GM18517 (cell line): ENCODE results near the gene RALGPS1.

Source experiments
- ATAC-seq: cut with Tn5 transposase; IDR thresholded peaks from one replicate; pipeline ENCODE4 v1.9.1; 2021; ENCODE audit warnings: mild to moderate bottlenecking, moderate library complexity; ENCODE audit not compliant: unreplicated experiment

RALGPS1 gene

DNA sequence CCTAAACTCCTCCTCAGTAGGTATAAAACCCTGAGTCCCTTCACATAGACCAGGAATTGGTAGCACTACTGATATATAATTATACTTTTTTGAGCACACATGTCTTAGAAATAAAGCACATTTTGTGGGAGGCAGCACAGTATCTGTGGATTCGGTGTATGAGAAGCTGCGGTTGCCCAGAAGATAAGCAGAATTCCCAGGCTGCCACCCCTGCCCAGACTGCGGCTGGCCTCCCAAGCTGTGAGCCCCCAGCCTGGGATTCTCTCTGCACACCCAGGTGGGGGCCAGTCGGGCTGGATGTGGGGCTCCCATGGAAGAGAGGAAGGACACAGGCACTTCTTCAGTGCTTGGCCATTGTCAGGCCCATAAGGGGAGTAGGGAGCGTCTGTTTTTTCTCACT lies 233.4 kb downstream of the RALGPS1 start:
- ATAC-seq, result no peak

DNA sequence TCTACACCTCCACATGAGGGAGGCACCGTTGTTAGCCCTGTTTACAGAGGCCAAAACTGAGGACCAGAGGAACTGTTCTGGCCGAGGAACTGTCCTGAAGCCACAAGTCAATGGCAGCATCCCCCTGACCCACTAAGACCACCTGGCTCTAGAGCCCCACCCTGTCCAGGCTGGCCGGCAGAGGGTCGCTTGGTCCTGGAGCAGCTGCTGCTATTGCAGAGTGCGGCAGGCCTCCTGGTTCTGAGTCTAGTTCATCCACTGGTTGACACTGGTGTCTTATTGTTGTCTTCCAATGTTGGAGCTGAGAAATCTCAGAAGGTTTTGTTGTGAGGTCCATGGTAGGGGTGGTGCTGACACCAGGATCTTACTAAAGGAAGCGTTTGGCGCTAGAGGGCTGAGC lies 234.4 kb downstream of the RALGPS1 start:
- no peak for ATAC-seq

DNA sequence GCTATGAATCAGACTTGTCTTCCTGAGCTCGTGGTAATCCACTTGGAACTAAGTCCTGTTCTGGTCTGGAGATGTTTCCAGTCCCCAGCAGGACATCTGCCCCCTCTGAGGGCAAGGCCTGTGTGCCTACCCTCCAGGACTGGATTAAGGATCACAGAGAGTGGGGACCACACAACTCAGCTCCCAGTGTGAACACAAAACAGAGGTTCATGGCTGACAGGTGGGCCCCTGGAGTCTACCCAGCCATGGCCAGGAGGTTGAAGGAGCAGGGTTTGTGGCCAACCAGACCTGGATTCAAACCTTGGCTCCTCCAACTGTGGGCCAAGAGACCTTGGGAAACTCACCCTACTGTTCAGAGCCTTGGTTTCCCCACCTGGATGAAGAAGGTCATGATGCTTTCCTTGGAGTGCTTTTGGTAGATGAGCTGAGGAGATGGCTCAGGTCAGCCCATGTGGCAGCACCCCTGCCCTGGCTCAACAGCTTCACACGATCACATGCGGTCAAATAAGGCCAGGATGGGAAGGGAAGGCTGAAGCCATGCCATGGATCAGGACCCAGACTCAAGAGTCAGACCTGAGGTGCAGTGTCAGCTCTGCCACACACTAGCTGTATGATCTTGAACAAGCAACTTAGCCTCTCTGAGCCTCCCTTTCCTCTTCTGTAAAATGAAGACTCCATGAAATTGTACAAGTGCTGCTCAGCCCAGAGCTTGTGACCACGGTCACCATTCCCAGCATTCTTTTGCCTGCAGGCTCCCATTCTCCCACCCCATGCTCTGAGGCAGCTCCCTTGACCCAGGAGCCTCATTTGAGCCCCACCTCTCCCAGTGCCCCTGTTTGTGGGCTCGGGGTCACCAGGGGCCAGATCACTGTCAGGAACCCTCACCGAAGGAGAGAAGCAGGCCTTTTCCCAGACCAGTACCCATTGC lies 235.1 kb downstream of the RALGPS1 start:
- ATAC-seq, result no peak

DNA sequence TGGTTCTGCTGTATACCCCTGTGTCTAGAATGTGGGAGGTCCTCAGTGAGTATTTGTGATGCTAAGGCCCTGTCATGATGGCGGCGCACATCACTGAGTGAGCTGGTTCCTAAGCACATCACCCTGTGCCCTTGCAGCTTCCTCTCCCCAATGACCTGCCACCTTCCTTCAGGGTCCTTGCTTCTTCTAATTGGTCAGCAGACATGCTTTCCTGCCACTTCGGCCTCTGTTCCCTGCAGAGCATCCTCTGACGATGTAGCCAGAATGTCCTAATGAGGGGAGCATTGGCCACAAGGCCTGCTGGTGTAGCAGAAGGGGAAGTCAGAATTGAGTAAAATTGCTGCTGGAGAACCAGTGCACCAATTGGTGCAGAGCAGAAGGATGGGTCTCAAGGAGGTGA lies 238.9 kb downstream of the RALGPS1 start:
- ATAC-seq, result no peak

DNA sequence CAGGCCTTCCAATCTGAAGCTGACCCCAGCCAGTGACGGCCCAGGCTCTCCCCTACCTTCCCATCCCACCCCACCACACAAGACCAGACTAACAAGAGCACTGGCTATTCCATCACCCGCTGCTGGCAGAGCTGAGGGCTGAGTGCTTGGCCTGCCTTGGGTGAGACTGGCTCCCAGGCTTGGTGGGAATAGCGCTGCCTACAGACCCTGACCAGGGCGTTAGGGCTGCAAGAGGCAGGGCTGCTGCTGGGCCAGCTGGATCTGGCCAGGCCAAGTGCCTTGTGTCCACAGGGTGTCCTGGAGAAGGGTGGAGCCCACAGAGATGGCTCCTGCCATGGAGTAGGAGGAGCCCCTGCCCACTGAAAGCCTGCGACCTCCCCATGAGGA lies 239.4 kb downstream of the RALGPS1 start:
- ATAC-seq, result peak; percentile 21

DNA sequence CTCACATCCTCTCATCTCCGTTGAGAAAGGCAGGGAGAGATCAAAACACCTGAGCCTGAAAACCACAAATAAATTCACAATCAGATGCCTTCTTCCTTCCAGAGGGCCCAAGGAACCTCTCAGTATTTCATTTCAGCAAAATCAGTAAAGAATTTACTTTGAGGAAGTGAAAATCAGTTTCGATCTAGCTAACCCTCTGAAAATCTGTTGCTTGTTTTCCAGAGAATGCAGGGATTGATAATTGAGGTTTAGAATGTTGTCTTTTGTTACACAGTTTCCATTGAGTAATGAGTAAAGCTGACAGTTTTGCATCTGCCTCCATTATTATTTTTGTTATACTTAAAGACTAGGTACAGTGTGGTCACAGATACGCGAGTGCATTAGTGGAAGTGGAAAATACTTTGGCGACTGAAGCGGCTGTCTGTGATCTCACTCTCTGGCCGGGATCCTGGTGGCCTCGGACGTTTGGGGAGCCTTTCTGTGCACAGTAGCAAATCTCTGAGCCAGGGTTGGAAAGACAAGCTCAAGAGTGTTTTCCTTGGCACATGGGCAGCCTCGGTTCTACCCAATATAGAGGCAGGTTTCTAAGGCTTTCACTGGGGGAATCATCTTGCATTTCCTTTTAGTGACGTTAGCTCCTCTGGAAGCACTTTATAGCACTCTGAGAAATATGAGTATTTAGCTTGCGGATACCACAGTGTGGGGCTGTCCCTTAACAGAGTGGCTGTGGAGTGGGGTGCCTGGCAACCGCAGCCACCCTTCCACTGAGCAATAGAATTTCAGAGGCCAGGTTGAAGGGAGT lies 240.0 kb downstream of the RALGPS1 start:
- ATAC-seq, result peak; percentile 39

DNA sequence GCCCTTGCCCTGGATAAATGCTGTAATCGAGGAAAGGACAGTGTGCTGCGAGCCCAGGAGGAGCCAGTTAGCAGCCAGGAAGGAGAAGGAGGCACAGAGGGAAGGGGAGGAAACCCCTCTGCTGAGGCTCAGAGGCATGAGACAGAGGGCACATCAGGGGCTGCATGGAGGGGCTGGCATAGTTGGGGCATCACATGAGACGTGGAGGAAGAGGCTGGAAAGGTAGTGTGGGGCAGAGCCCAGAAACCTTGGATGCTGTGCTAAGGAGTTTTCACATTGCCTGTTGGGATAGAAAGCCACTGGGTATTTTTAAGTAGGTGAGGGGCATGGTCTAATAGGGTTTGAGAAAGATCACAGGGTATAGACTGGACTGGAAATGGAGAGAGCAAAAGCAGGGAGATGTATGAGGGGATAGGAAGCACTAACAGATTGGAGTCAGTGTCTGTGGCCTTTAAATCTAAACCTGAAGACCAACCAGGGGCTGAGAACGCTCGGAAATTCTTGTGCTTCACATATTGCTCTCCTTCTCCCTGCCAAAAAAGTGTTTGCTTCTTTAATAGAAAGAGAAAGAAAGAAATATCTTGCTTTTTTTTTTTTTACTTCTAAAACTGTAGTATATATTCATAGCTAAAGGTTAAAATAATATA lies 240.9 kb downstream of the RALGPS1 start:
- ATAC-seq, result no peak

DNA sequence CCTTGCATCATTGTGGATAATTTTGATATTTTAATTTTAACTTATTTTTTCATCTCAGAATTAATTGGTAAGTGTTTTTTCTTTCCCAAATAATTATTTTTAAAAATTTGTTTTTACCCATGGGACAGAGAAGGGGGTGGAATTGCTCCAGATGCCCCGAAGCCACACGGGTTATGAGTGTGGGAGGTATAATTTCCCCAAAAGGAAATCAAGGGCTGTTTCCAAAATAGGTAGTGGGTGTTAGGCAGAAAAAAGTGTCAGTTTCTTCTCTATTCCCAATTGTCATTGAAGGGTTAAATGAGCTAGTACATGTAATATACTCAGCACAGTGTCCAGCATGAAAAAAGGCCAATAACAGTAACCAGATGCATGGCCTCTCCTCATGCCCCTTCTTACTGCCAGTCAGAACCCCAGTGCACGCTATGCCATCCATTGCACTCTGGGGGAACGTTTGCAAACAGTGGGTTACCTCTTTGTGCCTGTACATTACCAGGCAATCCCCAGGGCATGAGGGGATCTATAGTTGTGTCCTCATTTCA lies 244.3 kb downstream of the RALGPS1 start:
- no peak for ATAC-seq

DNA sequence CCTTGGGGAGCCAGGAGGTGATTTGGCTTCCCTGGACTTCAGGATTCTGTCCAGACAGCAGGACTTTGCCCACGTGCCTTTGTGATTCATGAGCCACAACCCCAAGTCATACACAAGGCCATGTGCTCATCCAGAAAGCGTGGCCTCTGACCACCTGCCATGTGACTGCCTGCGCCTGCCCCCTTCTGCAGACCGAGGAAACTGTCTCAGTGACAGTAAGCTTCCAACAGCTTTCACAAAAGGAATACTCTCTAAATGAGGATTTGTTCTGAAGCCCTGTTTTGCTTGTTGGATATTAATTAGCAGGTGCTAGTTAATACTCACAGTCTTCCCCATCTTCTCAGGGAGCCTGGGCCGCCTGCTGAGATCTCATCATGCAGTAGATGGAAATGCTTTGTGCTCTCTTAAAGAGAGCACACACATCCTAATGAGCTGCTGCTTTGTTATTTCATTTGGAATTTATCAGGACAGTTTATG lies 244.8 kb downstream of the RALGPS1 start:
- ATAC-seq, result no peak

DNA sequence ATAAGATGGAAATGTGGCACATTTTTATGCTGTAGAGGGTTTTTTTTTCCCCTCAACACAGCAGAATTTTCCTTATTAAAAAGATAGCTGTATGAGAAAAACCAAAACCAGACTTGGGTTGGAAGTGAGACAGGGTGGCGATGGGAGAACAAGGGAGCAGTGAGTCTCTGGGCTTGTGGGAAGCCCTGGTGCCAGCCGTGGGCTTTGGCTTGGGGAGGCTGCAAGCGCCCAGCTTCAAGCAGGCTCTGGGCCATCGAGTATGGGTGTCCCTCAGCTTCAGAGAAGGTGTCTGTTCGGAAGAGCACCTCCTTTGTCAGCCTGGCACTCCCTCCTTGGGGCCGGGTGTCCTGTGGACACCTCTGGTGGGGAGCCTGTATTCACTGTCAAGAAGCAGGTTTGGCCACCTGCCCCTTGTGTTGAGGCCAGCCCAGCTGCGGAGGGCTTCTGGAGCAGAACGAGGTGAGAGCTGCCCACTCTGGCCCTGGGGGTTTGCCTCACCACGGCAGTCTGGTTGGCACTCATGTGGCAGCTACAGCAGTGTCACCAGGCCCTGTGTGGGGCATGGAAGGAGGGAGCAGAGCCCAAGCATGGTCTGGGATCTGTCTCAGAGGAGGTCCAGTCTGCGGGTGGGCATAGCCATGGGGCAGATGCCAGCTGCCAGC lies 245.5 kb downstream of the RALGPS1 start:
- ATAC-seq, result no peak

DNA sequence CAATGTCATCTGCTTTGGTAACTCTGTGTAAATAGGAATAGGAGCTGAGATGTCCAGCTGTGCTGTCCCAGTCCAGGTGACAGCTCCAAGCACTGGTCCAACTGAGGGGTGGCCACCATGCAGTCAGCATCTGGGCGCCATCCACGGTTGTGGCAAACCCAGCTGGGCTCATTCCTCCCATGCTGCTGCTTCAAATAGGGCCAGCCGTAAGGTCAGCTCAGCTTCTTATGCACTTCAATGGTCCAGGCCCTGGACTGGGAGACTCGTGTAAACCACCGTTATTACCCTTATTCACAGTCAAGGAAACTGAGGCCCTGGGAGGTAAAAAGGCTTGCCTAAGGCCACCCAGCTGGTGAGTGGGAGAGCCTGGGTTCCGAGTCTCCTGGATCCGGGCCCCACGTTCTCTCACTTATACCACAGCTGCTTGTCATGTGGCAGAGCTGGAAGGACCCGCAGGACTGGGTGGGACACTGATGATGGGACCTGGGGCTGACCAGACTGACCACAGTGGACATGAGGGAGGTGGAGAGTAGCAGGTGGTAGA lies 246.6 kb downstream of the RALGPS1 start:
- ATAC-seq, result no peak

DNA sequence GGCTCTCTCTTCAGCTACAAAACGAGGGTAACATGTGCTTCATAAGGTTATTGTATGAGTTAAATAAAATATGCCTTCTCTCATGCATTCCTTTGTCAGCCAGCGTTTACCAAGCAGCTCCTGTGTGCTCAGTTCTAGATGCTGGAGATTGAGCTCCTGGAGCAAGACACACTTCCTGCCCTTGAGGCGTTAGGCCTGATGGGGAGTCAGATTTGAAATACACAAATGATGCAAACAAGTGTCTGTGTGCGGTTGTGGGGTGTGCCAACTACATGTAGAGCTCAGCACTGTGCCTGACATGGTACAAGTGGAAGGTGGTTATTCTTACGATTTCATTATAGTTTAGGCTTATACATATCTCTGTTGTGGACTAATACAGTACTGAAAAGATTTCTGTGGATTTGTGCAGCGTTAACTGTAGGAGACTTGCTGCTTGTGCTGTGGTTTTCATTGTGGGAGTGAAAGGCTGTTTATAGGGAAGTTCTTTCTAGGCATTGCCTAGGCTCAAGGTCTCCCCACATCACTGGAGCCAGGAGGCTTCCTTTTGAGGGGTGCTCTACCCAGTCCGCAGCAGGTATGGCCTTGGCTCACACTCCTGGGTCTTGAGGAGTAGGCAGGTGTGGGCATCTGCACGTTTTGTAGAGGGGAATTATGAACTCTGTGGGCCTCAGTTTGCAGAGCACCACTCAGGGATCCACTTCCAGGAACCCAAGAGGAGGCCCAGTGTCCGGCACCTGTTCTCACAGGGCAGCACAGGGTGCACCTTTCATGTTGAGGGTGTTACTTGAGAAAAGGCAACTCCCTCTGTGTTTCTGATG lies 247.7 kb downstream of the RALGPS1 start:
- ATAC-seq, result no peak

DNA sequence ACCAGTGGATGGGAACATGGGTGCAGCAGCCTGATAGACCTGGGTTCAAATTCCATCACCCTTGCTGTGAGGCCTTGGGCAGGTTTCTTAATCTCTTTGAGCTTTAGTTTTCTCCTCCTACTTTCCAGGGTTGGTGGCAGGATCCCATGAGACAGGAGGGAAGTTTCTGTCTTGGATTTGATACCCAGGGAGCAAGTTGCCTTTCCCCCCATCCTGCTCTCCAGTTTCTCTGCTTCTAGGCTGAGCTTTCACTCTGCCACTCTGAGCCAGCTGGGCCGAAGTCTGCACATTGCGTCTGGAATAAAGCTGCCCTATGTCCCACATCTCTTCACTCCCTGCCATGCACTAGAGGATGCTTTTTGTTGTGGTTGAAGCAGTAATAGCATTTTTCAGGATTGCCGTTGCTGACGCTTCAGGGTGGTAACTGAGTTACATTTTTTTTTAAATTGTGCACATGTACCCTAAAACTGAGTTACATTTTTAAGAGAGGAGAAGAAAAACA lies 248.3 kb downstream of the RALGPS1 start:
- ATAC-seq, result no peak

DNA sequence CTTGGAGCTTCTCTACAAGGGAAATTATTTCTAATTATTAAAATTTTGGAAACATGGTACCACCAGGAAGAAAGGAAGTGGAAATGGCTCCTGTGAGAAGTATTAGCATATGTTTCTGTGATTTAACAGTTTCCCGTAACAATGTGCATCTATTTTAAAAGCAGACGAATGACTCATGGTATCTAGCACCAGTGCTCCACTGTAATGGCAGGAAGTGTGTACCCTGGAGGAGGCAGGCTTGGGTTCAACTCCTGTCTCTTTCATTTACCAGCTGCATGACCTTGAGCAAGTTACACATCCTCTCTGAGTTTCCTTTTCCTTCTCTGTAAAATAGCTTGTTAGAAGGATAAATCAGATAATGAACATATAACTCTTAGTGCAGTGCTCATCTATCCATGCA lies 248.8 kb downstream of the RALGPS1 start:
- ATAC-seq, result no peak

DNA sequence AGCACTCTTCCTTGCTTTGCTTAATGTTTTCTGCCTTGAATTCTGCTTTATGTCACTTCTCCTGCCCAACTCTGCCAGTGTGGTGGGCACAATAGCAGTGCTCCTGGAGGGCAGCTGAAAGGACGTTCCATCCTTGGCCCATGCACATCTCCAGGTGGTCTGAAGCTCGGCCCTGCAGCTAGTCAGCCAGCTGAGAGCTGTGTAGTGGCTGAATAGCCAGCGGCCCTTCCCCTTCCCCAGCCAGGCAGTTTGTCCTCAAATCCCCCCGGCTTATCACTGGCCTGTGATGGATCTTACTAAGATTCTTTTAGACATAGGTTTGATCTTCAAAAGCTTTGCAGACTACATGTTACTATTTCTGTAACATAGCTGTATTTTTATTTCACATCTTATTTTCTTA lies 250.5 kb downstream of the RALGPS1 start:
- ATAC-seq, result no peak

DNA sequence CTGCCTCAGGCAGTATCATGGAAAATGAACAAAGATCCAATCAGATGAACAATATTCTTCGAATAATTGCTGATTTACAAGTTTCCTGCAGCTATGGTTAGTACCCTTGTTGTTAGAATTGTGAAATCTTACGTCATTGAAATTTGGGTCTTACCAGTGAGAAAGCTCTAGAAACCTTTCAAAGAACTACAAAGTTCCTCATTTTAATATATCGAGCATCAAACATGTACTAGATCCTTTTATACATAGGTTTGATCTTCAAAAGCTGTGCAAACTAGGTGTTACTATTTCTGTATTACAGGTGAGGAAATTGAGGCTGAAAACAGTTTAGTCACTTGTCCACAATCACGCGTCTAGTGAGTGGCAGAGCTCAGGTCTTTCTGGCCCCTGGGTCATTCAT lies 251.5 kb downstream of the RALGPS1 start:
- ATAC-seq, result no peak

DNA sequence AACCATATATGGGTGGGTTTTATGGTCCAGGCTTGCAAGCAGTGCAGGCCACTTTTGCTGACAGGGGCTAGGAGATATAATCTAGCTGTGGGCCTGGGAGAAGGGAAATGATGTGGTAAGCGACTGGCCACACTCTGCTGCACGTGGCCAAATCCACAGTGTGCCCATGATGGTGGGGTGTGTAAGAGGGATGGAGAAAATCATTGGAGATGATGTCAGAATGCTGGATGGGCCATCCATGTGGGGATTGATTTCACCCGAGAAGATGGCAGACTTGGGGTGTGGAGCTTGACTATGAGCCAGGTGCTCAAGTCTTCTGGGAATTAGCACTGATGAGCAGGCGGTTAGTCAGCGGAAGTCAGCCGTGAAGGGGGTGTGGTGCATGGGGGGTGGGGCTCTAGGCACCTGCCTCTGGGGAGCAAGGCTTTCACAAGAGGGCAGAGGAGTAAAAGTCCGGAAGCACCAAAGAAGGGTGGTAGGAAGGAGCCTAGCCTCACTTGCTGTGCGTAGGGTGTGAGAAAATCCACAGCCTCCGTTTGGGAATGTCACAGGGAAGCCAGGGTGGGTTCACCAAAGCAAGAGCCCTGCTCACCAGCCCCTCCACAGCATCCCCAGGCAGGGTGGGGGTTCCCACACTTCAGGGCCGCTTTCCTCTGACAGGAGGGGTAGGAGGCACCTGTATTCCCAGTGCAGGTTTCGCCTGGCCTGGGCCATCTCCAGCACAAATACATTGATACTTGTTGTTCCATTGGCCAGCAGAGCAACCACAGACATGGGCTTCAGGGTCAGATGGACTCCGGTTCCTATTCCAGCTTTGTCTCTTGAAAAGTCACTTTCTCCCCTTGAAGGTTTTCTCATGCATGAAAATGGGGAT lies 252.3 kb downstream of the RALGPS1 start:
- no peak for ATAC-seq

DNA sequence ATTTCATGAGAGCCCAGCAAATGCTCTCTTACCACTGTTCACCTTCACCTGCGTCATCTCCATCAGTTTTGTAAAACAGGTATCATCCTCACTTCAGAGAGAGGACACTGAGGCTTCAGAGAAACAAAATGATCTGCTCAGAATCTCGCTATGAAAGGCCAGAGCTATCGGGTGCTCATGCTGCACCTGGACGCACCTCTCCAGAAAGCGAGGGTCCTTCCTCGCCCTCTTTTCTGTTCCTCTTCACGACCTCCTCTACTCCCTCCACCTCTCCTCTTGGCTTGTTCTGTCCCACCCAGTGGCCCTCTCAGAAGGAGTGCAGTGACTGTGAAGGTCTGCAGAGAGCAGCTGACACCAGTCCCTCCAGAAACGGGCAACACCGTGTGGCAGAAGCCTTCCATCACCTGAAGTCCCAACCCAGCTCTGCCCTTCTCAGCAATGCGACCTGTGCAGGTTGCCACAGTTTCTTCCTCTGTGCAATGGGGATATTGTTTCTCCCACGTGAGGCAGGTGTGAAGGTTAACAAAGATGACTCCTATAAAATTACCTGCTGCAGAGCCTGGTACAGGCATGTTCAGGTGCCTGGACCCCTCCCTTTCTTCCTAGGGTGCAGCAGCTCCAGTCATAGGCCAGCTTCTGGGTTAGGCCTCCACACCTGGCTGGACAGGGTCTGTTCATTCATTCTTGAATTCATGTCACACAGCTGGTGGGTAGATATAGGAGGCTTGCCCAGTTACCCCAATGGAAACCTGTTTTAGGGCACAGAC lies 253.2 kb downstream of the RALGPS1 start:
- ATAC-seq, result no peak
